NCI-H1092 (cell line): ENCODE data around the gene IGSF22.

Experiments
- DNase-seq: peaks from one replicate; lab custom pipeline; 2025; lab: John Stamatoyannopoulos, UW

The IGSF22 gene

DNA sequence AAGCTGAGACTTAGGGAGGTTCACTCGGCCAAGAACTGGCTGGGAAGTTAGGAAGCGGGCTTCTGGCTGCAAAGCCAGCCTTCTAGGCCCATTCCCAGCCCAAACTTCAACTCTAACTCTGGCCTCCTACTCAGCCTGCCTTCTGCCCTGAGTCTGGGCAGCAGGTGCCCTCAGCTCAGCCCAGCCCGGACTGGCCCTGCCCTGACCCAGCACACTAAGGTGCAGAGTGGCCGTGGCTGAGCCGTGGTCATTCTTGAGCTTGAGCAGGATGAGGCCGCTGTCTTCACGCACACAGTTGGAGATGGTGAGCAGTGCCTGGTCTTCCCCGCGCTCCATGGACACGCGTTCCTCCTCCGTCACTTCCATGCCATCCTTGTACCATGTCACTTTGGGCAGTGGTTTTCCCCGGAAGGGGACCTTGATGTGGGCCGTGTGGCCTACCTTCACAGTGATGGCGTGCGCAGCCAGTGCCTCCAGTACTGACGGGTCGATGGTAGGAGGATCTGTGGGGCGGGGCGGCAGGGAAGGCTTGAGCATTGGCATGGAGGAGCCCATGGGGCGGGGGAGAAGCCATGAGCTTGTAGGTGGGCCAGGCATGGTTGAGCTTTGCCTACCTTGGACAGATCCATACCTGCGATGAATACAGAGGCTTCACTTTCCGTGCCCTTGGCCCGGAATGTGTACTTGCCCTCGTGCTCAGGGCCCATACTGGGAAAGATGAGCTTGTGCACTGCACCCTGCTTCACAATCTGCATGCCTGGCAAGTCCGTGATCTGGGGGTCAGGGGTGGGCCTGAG lies 12.1 kb downstream of the IGSF22 start:
- DNase-seq: no peak

DNA sequence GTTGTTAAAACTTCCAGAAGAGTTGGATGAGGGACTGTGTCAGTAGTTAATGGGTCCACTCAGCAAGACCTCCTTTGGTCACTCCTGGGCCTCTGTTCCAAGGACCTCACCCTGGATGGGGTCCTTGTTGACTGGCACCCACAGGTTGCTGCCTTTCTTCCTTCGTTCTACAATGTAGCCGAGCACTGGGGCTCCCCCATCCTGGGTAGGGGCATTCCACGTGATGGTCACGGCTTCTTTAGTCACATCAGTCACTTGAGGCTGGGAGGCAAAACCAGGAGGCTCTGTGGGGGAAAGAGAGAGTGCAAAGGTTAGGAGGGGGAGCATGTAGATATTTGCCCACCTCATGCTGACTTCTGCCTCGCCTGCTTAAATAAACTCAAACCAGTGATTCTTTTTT lies 15.4 kb downstream of the IGSF22 start:
- no peak for DNase-seq

DNA sequence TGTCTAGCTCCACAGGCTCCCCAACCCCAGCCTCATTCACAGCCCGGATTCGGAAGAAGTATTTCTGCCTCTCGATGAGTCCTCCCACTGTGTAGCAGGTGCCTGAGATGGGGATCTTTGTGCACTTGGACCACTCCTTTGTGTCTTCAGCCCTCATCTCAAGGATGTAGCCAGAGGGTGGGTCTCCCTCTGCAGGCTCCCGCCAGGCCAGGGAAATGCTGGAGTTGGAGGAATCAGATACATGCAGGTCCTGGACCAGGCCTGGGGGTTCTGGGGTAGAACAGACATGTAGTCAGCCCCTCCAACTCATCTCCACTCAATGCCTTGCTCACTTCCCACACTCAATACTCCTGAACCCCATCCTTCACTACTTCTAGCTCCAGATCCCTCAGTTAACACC lies 16.6 kb downstream of the IGSF22 start:
- no peak for DNase-seq

DNA sequence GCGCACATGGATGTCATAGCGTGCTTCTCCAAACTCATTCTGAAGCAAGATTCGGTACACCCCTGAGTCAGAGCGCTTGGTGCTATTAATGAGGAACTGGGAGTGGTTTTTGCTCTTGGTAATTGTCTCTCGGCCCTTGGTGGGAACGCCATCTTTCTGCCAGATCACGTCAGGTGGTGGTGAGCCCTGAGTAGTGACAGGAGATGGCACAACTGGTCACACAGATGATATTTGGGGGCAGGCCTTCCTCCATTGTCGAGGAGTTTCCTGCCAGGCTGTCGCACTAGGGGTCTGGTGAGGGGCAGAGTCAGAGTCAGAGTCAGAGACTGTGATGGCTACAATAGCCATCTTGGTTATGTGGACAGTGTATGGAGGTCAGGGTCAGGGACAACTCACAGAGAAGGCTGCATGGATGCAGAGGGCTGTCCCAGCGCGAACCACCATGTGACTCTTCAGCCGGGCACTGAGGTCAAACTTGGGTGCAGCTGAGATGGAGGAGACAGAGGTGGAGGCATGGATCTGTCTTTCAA lies 18.1 kb downstream of the IGSF22 start:
- DNase-seq: no peak

DNA sequence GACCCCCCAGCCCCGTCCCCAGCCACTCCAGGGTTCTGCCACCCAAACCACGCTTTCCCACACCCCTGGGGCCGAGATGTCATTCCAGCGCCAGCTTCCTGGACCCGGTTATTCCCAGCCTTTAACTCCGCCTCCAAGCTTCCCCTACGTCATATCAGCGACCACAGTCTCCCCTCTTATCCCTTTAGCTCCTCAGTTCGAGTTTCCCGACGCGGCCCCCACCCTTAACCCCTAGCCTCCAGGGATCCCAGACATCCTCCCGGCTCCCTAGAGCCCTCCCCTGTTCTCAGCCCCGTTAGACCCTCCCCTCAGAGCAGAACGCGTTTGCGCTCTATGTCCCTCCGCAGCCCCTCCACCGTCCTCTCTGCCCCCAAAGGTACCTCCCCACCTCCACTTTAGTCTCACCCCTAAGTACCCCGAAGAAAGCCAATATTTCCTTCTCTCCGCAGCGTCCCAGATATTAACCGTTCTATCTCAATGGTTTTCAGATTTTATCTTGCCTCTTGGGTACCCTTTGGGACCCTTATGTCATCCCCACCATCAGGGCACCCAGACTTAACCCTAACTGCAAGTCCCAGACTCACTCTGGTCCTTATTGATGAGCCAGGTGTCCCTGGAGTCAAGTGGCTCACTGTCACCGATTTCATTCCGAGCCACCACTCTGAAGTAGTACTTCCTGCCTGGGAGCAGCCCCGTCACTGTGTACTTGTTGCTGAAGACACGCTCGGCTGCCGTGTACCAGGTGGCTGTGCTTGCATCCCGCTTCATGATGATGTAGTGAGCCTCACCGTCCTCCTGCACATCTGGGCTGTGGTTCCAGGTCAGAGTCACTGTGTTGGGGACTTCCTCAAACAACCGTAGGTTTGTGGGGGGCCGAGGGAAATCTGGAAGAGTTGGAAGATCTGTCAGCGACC lies 19.4 kb downstream of the IGSF22 start:
- DNase-seq: no peak

DNA sequence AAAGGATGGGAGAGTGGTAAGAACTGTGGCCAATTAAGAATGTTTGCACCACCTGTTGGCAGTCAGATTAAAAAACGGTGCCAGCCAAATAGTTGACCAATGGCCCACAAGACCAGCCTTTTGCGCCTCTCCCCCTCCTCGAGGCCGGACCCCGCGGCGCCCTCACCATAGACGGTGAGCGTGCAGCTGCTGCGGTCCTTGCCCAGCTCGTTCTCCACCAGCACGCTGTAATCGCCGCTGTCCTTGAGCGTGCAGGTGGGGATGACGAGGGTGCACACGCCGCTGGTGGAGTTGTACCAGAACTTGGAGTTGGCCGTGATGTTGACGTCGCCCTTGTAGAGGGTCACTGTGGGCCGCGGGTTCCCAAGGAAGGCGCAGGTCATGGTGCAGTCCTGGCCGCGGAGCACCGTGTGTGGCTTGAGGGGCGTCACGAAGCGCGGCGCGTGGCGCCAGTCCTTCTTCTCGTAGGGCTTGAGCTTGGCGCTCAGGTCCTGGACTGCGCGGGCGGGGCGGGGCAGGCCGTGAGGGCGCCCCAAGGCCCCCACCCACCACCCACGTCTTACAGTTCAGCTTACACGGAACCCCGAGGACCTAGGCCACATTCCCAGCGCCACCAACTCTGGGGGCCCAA lies 20.2 kb downstream of the IGSF22 start:
- DNase-seq: peak; percentile 18

DNA sequence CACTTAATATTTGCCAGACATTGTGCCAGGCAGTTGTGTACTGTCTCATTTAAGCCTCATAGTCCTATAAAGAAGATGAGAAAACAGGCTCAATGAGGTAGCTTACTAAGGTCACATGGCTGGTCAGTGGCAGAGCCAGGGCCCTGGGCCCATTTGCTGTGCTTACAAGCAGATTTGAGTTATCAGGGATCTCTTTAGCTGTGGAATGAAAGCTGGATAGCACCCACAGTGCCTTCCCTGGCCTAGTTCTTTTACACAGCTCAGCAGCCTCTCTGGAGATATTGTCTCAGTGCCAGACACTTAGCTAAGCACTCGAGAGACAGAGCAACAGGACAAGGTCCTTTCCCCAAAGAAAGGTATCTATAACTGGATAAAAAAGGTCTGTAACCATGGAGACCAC lies 21.3 kb downstream of the IGSF22 start:
- DNase-seq: no peak

DNA sequence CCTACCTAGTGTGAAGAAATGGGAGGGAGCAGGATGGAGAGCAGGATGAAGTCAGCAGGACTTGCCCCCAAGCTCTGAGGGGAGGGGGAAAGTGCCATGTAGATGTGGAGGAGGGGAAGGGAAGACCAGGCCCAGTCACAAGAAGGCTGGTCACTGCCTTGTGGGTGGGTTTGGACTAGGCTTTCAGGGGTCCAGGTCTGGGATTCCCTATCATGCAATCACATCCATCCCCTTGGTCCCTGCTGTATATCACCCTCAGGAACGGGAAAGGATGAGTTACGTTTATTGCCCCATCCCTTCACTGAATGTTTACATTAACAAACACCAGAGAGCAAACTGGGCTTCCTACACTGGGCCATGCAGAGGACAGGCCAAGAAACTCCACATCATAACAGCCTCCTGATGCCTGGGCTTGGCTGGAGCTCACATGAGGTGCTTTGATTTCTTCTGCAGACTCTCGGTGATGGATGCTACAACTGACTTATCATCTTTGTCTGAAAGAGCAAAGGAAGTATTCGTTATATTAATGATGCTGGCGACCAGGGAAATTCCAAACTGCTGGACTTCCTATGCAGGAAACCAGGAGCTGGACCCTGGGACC lies 21.8 kb downstream of the IGSF22 start:
- no peak for DNase-seq

DNA sequence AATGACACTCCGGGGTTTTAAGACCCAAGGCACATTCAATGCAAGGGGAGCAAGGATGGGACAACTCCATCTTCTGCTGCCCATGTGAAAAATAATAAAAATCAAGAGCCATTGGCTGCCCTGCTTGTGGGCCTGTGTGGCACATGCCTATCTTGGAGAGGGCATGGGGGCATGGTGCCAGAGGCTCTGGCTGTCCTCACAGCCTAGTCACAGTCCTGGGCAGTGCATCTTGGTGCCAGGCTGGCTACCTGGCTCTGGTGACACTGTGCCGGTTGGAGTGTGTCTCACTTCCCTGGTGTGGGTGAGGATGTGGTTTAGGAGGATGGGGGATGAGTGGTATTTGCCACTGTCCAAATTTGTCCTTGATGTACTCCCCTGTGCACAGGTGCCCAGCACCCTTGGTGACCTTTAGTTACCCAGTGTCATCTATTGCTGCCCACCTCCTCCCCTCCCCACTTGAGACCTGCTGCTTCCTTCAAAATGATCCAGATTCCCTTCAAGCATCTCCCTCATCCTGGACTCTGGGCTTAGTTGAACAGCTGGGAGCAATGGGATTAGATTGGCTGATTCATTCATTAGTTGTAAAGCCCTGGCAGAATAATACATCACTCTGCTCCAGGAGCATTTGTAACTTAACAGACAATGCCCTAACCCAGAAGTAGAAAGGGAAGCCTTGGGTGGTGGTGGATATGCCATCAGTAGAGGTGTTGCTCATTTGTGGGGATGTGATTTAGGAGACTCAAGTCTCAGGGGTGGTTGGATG lies 22.8 kb downstream of the IGSF22 start:
- no peak for DNase-seq

DNA sequence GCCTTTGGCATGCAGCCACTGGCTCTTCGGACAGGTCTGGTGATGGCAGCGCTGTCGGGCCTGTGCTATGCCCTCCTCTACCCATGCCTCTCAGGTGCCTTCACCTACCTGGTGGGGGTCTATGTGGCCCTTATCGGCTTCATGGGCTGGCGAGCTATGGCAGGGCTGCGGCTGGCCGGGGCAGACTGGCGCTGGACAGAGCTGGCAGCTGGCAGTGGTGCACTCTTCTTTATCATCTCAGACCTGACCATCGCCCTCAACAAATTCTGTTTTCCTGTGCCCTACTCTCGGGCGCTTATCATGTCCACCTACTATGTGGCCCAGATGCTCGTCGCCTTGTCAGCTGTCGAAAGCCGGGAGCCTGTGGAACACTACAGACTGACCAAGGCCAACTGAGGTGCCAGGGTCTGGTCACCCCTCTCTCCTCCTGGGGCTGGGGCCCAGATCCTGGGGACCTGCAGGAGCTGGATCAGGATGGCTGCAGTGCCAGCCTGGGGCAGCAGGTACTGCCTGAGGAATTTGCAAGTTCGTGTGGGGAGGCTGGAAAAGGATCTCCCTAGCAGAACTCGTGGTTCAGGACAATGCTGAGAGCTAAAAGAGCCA lies 24.3 kb downstream of the IGSF22 start:
- no peak for DNase-seq

DNA sequence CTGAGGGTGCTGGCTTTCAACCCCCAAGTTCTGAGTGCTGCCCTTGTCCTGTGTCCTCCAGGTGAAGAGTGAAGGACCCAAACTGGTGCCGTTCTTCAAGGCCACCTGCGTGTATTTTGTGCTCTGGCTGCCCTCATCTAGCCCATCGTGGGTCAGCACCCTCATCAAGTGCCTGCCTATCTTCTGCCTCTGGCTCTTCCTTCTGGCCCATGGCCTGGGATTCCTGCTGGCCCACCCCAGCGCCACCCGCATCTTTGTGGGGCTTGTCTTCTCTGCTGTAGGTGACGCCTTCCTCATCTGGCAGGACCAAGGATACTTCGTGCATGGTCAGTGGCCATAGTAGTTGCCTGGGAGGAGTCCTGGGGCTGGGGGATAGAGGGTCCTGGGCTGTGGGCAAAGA lies 25.1 kb downstream of the IGSF22 start:
- DNase-seq: no peak

DNA sequence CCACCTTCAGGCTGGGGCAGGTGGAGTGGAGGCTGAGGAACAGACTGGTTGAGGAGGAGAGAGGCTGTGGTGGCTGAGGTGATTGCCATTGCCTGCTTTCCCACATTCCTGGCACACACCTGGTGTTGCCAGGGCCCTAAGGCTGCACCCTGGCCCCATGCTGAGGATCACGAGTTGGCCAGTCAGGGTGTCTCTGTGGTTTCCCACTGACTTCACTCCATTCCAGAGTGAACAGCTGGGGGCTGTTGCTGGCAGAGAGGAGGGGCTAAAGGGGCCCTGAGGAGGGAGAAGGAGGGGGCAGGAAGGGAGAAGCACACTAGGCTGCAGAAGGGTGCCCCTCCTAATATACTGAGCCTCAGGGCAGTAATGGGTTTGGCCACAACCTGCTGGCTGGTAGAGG lies 25.6 kb downstream of the IGSF22 start:
- DNase-seq: no peak

DNA sequence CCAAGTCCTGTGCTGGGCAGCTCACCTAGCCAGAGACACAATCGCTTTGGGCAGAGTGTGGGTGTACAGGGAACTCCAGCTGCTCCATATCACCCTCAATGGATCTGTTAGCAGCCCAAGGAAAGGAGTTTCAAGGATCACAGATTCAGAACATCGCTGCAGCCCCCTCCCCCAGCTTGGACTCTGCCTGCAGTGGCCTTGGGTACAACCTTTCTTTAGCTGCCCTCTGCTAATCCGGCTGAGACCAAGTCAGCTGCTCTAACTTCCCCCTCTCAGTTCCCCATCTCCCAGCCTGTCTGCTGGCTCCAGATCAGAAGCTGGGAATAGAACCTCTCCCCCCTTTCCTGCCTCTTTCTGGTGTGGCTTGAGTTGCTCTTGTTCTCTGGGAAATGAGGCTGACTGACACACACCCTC lies 26.1 kb downstream of the IGSF22 start:
- no peak for DNase-seq

DNA sequence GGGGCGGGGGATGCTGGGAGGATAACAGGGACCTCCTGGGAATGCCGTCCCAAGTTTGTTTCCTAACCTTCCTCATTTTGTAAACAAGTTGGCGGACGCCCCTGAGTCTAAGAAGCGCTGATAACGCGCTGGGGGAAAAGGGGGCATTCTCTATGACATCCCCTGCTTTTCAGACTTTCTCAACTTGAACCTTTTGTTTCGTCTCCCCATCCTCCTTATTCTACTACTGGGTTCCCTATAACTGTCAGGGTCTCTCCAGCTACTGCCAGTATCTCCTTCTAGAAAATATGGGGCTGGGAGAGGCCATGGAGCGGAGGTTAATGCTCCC lies 26.8 kb downstream of the IGSF22 start:
- DNase-seq: no peak

DNA sequence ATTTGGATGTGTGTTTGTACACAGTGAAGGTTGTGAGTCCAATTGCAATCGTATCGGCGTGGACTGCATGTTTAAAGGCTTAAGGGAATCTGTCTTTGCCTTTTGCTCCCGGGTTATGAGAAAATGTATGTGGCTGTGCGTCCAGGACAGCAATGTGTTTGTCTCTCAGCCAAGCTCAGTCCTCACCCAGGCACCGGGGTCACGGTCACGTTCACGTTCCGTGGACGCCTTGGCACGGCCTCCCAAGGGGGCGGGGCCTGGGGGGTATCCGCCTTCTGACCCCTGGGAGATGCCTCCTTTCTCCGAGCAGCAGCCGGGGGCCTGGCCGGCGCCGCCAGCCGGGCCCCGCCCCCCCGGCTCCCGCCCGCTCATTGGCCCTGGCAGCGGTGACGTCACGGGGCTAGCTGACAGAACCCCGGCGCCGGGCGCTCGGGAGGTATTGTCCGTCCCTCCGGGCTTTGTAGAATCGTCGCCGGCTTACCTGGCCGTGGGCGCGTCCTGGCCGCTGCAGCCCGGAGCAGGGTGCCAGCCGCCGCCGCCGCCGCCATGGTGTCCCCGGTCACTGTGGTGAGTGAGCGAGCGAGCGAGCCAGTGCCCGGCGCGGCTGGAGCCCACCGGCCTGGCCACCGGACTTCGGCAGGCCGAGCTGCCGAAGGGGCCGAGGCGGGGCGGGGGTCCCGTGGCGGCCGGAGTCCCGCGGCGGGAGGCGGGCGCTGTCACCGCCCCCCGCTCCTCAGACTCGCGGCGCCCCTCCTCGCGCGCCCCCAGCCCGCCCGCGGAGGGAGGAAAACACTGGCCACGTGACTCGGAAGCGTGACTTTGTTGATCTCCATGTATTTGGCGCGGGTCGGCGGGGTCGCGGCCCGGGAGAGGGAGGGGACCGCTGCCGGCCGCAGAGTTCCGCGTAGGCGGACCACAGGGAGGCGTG lies 27.4 kb downstream of the IGSF22 start, which contains the start of gene TMEM86A:
Gene TMEM86A (plus strand): TSS at position 439 of the 928 bp plus-strand sequence. CDS start 108 bp downstream, at position 547.
- DNase-seq: peak; percentile 86

DNA sequence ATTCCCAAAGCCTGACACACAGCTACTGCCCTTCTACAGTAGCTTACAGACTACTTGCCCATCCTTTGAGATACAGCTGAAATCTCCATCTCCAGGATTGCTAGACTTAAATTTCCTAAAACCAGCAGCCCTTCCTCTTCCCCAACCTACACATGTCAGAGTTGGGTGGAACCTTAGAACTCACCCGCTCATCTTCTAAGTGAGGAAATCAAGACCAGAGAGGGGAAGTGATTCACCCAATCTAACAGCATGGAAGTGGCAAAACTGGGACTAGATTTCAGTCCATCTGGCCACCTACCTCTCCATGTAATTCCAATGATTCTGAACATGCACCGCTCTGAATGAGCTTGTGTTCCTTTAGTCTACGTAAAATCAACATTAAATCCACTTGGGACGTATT lies 28.4 kb downstream of the IGSF22 start:
- no peak for DNase-seq

DNA sequence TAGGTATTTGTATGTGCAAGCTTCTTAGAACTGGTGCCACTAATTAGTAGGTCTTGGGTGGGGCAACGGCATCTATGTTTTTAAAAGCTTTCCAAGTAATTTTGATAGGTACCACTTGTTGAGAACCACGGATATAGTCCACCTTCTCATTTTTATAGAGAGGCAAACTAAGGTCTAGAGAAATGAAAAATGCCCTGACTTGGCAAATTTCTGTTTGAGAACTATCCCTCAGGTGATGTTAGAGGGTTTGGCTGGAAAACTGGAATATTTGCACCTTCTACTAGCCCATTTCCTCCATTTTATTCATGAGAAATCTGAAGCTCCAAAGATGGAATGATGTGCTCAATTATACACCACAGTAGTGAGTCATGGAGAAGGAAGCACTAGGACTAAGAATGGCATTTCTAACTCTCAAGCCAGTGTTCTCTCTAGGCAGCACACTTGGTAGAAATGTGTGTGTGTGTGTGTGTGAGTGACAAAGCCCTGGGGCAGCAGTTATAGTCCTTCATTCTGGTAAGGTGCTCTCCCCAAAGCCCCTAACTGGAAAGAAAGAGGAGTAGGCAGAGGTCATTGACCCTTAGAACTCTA lies 29.3 kb downstream of the IGSF22 start:
- DNase-seq: no peak

DNA sequence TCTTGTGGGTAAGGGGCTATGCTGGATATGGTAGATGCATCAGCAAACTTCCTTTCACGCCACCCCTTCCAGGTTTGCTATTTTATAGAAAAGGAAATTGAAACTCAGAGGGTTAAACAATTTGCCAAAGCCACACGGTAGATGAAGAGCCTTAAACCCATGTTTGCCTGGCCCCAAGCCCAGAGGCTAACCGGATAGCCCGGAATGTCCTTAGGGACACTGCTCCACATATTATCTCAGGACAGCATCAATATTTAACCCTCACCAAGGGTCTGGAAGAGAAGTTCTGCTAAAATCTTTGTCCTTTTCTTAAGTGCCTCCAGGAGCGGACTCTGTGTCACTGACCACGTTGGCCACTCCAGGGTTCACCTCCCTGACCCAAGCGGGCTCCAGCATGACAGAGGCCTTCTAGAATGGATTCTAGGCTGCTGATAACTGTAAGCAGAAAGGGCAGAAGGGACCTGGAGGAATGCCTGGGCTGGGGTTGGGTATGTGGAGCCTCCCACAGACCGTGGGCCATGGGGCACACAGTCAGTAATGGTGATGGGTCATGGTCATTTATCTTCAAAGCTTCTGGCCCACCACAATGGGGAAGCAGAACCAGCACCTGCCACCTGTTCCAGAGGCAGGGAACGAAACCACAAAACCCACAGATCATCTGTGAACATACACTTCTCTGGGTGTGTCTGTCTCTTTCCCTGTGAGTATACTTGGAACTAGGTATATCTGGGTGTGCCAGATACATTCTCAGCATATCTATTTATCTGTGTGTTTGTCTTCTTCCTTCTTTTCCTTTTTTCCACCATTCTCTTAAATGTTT lies 32.8 kb downstream of the IGSF22 start:
- DNase-seq: no peak
